H9 (cell line): ENCODE results near the gene SLC43A1. TPM values are rescaled to one million over a fixed set of nuclear protein-coding genes. Genes with fewer than 3 reads are reported as not detected.

Source experiments
- DNase-seq: peaks from one replicate; pipeline ENCODE4 v3.0.0-alpha.2; 2017
- H2AFZ ChIP-seq: one replicate; pipeline ENCODE4 v1.6.1; 2013; ENCODE audit warnings: mild to moderate bottlenecking, low read length, control low read depth, moderate library complexity
- H2AK5ac ChIP-seq: 2 replicates; pipeline ENCODE4 v1.6.1; 2013; ENCODE audit warnings: low read length, control low read depth, mixed read lengths; ENCODE audit not compliant: insufficient read length
- H2BK120ac ChIP-seq: one replicate; pipeline ENCODE4 v1.6.1; 2013; ENCODE audit warnings: low read depth, mild to moderate bottlenecking, low read length, control low read depth, inconsistent platforms; ENCODE audit not compliant: poor library complexity, severe bottlenecking
- H2BK12ac ChIP-seq: 2 replicates; pipeline ENCODE4 v1.6.1; 2013; ENCODE audit warnings: low read length, control low read depth, mixed read lengths, low read depth; ENCODE audit not compliant: insufficient read length
- H2BK15ac ChIP-seq: 2 replicates; pipeline ENCODE4 v1.6.1; 2013; ENCODE audit warnings: low read depth, low read length, control low read depth
- H2BK20ac ChIP-seq: one replicate; pipeline ENCODE4 v1.6.1; 2013; ENCODE audit warnings: low read depth, mild to moderate bottlenecking, low read length, control low read depth, inconsistent platforms; ENCODE audit not compliant: poor library complexity, severe bottlenecking
- H2BK5ac ChIP-seq: 2 replicates; pipeline ENCODE4 v1.6.1; 2013; ENCODE audit warnings: low read length, control low read depth, mixed read lengths; ENCODE audit not compliant: insufficient read length
- H3K14ac ChIP-seq: 2 replicates; pipeline ENCODE4 v1.6.1; 2013; ENCODE audit warnings: low read length, control low read depth; ENCODE audit not compliant: insufficient read depth
- H3K18ac ChIP-seq: 2 replicates; pipeline ENCODE4 v1.6.1; 2013; ENCODE audit warnings: low read depth, mild to moderate bottlenecking, mixed read lengths, low read length, control low read depth; ENCODE audit not compliant: insufficient read length
- H3K23ac ChIP-seq: 2 replicates; pipeline ENCODE4 v1.6.1; 2013; ENCODE audit warnings: low read length, control low read depth, mixed read lengths, low read depth; ENCODE audit not compliant: insufficient read length
- H3K23me2 ChIP-seq: 2 replicates; pipeline ENCODE4 v1.6.1; 2013; ENCODE audit warnings: low read depth, mild to moderate bottlenecking, mixed read lengths, low read length, control low read depth; ENCODE audit not compliant: insufficient read length, poor library complexity, severe bottlenecking
- H3K27ac ChIP-seq: 2 replicates; pipeline ENCODE4 v1.5.1; 2013; ENCODE audit warnings: low read length, control low read depth, mixed read lengths, low read depth; ENCODE audit not compliant: insufficient read length
- H3K27me3 ChIP-seq: 2 replicates; pipeline ENCODE4 v1.6.1; 2013; ENCODE audit warnings: low read length, control low read depth, inconsistent platforms; ENCODE audit not compliant: insufficient read depth
- H3K4ac ChIP-seq: 2 replicates; pipeline ENCODE4 v1.6.1; 2013; ENCODE audit warnings: low read depth, mild to moderate bottlenecking, control low read depth, inconsistent platforms, low read length, moderate library complexity
- H3K4me1 ChIP-seq: 2 replicates; pipeline ENCODE4 v1.6.1; 2013; ENCODE audit warnings: low read length, control low read depth, inconsistent platforms; ENCODE audit not compliant: insufficient read depth
- H3K4me2 ChIP-seq: 2 replicates; pipeline ENCODE4 v1.6.1; 2013; ENCODE audit warnings: low read length, control low read depth, mixed read lengths; ENCODE audit not compliant: insufficient read length, insufficient read depth
- H3K56ac ChIP-seq: 2 replicates; pipeline ENCODE4 v1.6.1; 2013; ENCODE audit warnings: low read depth, mild to moderate bottlenecking, mixed read lengths, low read length, control low read depth; ENCODE audit not compliant: insufficient read length
- H3K79me1 ChIP-seq: 2 replicates; pipeline ENCODE4 v1.6.1; 2013; ENCODE audit warnings: low read depth, mild to moderate bottlenecking, moderate library complexity, low read length, control low read depth, inconsistent platforms; ENCODE audit not compliant: insufficient read depth, poor library complexity, severe bottlenecking
- H3K79me2 ChIP-seq: 2 replicates; pipeline ENCODE4 v1.6.1; 2013; ENCODE audit warnings: low read length, control low read depth, inconsistent platforms; ENCODE audit not compliant: insufficient read depth
- H3K9ac ChIP-seq: 2 replicates; pipeline ENCODE4 v1.6.1; 2013; ENCODE audit warnings: low read length, control low read depth, mixed read lengths; ENCODE audit not compliant: insufficient read length; ENCODE audit errors: extremely low read depth
- H3K9me3 ChIP-seq: one replicate; pipeline ENCODE4 v1.6.1; 2013; ENCODE audit warnings: low read depth, low read length, inconsistent platforms; ENCODE audit not compliant: control insufficient read depth
- H3T11ph ChIP-seq: one replicate; pipeline ENCODE4 v1.6.1; 2013; ENCODE audit warnings: mild to moderate bottlenecking, low read length, control low read depth, inconsistent platforms
- H4K20me1 ChIP-seq: one replicate; pipeline ENCODE4 v1.6.1; 2013; ENCODE audit not compliant: control insufficient read depth, insufficient read length, insufficient read depth
- H4K5ac ChIP-seq: 2 replicates; pipeline ENCODE4 v1.6.1; 2013; ENCODE audit warnings: low read depth, mild to moderate bottlenecking, mixed read lengths, low read length, control low read depth; ENCODE audit not compliant: insufficient read length
- H4K8ac ChIP-seq: replicated peaks from 2 replicates; pipeline ENCODE4 v1.6.1; 2013; ENCODE audit warnings: low read length, control low read depth, mixed read lengths, low read depth; ENCODE audit not compliant: insufficient read length
- H4K91ac ChIP-seq: 2 replicates; pipeline ENCODE4 v1.6.1; 2013; ENCODE audit warnings: low read depth, mild to moderate bottlenecking, moderate library complexity, mixed read lengths, low read length, control low read depth; ENCODE audit not compliant: insufficient read length
- H3K27ac Mint-ChIP-seq, 3 experiments: 2 replicates in 2 of 3; 3 replicates in 1 of 3; pipeline ENCODE4 v1.8.0; 2020 to 2021; ENCODE audit warnings: mixed read lengths in 3 of 3, mild to moderate bottlenecking in 1 of 3, moderate library complexity in 1 of 3
- H3K27me3 Mint-ChIP-seq: 2 replicates; pipeline ENCODE4 v1.8.0; 2021; ENCODE audit warnings: low read depth, mild to moderate bottlenecking, moderate library complexity, mixed read lengths
- H3K36me3 Mint-ChIP-seq, 3 experiments: 2 replicates in 2 of 3; 3 replicates in 1 of 3; pipeline ENCODE4 v1.8.0; 2020 to 2021; ENCODE audit warnings: low read depth in 3 of 3, mixed read lengths in 3 of 3; ENCODE audit not compliant: insufficient read depth in 1 of 3
- H3K4me1 Mint-ChIP-seq, 2 experiments: 2 replicates each; pipeline ENCODE4 v1.8.0; 2020; ENCODE audit warnings: mixed read lengths in 2 of 2
- H3K4me3 Mint-ChIP-seq, 2 experiments: 2 replicates in 1 of 2; 3 replicates in 1 of 2; pipeline ENCODE4 v1.8.0; 2020 to 2021; ENCODE audit warnings: mild to moderate bottlenecking in 2 of 2, mixed read lengths in 2 of 2, moderate library complexity in 1 of 2
- H3K9me3 Mint-ChIP-seq, 2 experiments: 2 replicates in 1 of 2; 3 replicates in 1 of 2; pipeline ENCODE4 v1.8.0; 2020; ENCODE audit warnings: mild to moderate bottlenecking in 2 of 2, mixed read lengths in 2 of 2, moderate library complexity in 1 of 2
- WGBS: extraction: QIAGEN DNeasy Blood & Tissue Kit; methylation state at CpG from one replicate; pipeline ENCODE4 v1.1.7; 2013; ENCODE audit warnings: missing lambda C conversion rate, low lambda C conversion rate, mixed read lengths; ENCODE audit not compliant: insufficient read length; ENCODE audit errors: extremely low coverage; 5-methylcytosine and 5-hydroxymethylcytosine counted together
- total RNA-seq: library from RNA; stranded (reverse); gene quantifications from 2 replicates; pipeline ENCODE4 v1.2.1, GENCODE V29; 2021
- TF ChIP-seq, protein P1 (sequence below): fragments of 200-600 bp; sonication (generic); conservative IDR thresholded peaks from 3 replicates; pipeline ENCODE4 v1.8.0; 2021; ENCODE audit warnings: antibody characterized with exemption, mild to moderate bottlenecking

SLC43A1 gene
- total RNA-seq, 1 experiment from 2014 or later = 17.0 TPM

DNA sequence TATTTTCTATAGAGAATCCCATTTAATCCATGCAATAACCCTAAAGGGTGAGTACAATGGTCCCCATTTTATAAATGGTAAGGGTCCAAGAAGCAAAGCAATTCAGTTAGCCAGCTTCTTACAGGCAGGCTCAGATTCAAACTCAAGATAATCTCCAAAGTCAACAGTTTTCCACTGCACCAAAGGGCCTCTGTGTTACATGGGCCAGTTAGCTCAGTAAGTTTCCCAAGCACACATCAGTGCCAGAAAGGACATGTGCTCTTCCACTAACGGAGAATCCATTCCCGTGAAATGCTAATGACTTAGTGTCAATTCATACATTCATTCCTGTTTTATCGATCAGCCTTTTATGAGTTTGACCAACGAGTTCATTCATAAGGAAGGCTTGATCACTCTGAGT lies 11.0 kb downstream of the SLC43A1 start:
- no peak overlapping the region for H2BK120ac ChIP-seq
- H2BK5ac ChIP-seq = no peak overlapping the region
- Mint-ChIP-seq H3K4me3 (no peak overlapping the region), H3K4me1 (peaks cover 26 to 36% of the 10 kb centered on the region in 2 experiments), H3K9me3 (no peaks in the 10 kb centered on the region), H3K27me3 (no peaks in the 10 kb centered on the region; the same call in 1 of the 2 replicates), H3K36me3 (peaks cover 0 to 7% (median 7%) of the 10 kb centered on the region in 3 experiments; a peak in 4 of 7 replicates), H3K27ac (no peak overlapping the region)
- no peak overlapping the region for H3K56ac ChIP-seq
- peaks cover 5% of the 10 kb centered on the region; the same call in 1 of the 2 replicates for H3K4me1 ChIP-seq
- H3T11ph ChIP-seq = no peak overlapping the region
- no peaks in the 10 kb centered on the region for H3K9me3 ChIP-seq
- H4K91ac ChIP-seq = no peak overlapping the region
- WGBS = no CpG with 5 or more reads among the region's 4 CpGs
- H3K23ac ChIP-seq = no peak overlapping the region
- H3K79me1 ChIP-seq = no peaks in the 10 kb centered on the region
- no peaks in the 10 kb centered on the region for H3K27me3 ChIP-seq
- no peak overlapping the region for H3K4ac ChIP-seq
- no peaks in the 10 kb centered on the region for H3K23me2 ChIP-seq
- no peak for DNase-seq
- TF ChIP-seq, protein P1, sequence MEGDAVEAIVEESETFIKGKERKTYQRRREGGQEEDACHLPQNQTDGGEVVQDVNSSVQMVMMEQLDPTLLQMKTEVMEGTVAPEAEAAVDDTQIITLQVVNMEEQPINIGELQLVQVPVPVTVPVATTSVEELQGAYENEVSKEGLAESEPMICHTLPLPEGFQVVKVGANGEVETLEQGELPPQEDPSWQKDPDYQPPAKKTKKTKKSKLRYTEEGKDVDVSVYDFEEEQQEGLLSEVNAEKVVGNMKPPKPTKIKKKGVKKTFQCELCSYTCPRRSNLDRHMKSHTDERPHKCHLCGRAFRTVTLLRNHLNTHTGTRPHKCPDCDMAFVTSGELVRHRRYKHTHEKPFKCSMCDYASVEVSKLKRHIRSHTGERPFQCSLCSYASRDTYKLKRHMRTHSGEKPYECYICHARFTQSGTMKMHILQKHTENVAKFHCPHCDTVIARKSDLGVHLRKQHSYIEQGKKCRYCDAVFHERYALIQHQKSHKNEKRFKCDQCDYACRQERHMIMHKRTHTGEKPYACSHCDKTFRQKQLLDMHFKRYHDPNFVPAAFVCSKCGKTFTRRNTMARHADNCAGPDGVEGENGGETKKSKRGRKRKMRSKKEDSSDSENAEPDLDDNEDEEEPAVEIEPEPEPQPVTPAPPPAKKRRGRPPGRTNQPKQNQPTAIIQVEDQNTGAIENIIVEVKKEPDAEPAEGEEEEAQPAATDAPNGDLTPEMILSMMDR = no peak
- H4K20me1 ChIP-seq = no peaks in the 10 kb centered on the region
- no peak overlapping the region for H2BK15ac ChIP-seq
- no peaks in the 10 kb centered on the region for H3K79me2 ChIP-seq
- H3K4me2 ChIP-seq = no peak overlapping the region
- H3K18ac ChIP-seq = no peak overlapping the region
- H2AK5ac ChIP-seq = no peak overlapping the region
- H2BK20ac ChIP-seq = no peak overlapping the region
- no peak overlapping the region for H4K5ac ChIP-seq
- H2AFZ ChIP-seq = no peak overlapping the region
- H3K9ac ChIP-seq = no peak overlapping the region
- H3K27ac ChIP-seq = no peak overlapping the region
- H2BK12ac ChIP-seq = no peak overlapping the region
- no peak overlapping the region for H4K8ac ChIP-seq
- H3K14ac ChIP-seq = no peak overlapping the region
